ENCODE data around the gene JAZF1. TPM values are rescaled to one million over a fixed set of nuclear protein-coding genes. Genes with fewer than 3 reads are reported as not detected.

Gene JAZF1
- total and polyA plus RNA-seq, 7 donors, result 2.3 to 10.6 (median 5.3) TPM

DNA sequence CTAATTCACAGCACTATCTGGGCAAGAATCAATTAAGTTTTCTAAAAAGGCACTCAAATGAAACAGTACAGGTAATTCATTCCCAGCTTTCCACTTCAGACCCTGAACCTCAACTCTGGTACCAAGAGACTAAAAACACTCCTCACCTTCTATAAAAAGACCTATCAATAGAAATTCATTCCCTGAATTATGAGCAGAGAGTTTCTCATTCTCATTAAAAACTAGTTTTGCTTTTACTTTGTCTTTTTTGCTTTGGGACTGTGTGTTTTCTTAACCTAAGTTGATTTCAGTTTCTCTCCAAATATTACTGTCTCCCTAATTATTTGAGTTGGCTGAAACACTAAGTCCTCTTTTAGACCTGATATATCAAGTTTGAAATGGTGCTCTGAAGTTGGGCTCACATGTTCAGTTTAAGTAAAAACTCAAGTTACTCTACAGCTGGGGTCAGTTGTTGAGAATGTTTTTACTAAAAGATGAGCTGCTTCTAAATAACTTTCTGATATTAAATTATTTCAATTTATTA lies 189.5 kb downstream of the JAZF1 start:
- TF ChIP-seq, protein P1, sequence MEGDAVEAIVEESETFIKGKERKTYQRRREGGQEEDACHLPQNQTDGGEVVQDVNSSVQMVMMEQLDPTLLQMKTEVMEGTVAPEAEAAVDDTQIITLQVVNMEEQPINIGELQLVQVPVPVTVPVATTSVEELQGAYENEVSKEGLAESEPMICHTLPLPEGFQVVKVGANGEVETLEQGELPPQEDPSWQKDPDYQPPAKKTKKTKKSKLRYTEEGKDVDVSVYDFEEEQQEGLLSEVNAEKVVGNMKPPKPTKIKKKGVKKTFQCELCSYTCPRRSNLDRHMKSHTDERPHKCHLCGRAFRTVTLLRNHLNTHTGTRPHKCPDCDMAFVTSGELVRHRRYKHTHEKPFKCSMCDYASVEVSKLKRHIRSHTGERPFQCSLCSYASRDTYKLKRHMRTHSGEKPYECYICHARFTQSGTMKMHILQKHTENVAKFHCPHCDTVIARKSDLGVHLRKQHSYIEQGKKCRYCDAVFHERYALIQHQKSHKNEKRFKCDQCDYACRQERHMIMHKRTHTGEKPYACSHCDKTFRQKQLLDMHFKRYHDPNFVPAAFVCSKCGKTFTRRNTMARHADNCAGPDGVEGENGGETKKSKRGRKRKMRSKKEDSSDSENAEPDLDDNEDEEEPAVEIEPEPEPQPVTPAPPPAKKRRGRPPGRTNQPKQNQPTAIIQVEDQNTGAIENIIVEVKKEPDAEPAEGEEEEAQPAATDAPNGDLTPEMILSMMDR (IDR thresholded peaks at IDR 0.05), result no peak
- ATAC-seq (no peak), DNase-seq (no peak)
- Histone ChIP-seq H3K36me3 (ENCODE audit: insufficient read depth in 1 of 2, low read depth in 1 of 2) (no peaks in the 10 kb centered on the region), H3K27me3 (ENCODE audit: insufficient read depth in 3 of 3, low read length in 2 of 3) (no peaks in the 10 kb centered on the region), H3K9me3 (no peaks in the 10 kb centered on the region), H3K4me3 (no peak overlapping the region), H3K4me1 (peaks cover 18% of the 10 kb centered on the region), H3K27ac (no peak overlapping the region)
- intact Hi-C loops (cut with DNase I), result no loop called here

DNA sequence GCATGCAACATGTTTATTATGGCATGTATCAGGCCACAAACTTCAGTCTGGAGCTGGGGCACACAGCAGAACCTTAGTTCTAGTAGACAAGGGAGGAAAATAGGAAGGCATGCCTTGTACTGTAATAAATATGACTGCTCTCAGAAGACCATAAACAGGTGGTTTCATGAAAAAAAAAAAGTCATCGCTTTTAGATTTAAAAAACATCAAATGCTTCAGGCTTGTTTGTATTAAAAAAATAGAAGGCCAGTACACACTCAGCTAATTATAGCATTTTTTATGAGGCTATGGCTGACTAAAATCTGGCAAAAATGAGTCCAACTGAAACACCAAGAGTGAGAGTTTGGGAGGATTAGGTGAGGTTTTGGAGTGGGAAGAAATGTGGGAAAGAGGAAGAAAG lies 204.1 kb downstream of the JAZF1 start:
- DNase-seq (no peak), ATAC-seq (no peak)
- TF ChIP-seq, protein P1 (IDR thresholded peaks at IDR 0.05), result no peak

DNA sequence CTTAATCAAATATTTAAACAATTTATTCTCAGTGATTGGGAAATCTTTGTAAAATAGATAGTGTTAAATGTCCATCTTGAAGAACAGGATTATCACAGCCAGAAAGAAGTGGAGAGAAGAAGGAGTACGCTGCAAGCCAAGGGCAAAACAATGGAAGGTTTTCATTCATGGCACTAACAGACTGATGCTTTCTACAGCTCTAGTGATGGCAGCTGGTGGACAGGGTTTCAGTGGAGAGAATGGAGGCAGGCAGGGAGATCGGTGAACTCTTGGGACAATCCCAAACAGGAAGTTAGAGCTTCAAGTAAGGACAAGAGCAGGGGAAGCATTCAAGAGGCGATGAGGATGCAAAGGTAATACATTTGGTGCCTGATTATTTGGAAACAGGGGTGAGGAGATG lies 207.0 kb downstream of the JAZF1 start:
- TF ChIP-seq, protein P1 (IDR thresholded peaks at IDR 0.05), result no peak
- ATAC-seq, result no peak
- no peaks in the 10 kb centered on the region for H3K9me3 ChIP-seq
- no peak for DNase-seq
- no peaks in the 10 kb centered on the region for H3K4me1 ChIP-seq
- H3K27ac ChIP-seq, result no peak overlapping the region
- no peaks in the 10 kb centered on the region for H3K27me3 ChIP-seq (ENCODE audit: insufficient read depth in 3 of 3, low read length in 2 of 3)
- whole genome bisulfite sequencing, 3 donors, result 81 to 85% (median 84%) methylated on average over 3 of the region's 3 CpGs
- intact Hi-C loops (cut with DNase I), result no loop called here
- no peak overlapping the region for H3K4me3 ChIP-seq
- H3K36me3 ChIP-seq (ENCODE audit: insufficient read depth in 1 of 2, low read depth in 1 of 2), result no peaks in the 10 kb centered on the region

More for the DNA sequence above, 204.1 kb downstream of the JAZF1 start:
- 48 to 63% (median 53%) methylated on average over 1 of the region's 1 CpG for WGBS, 3 donors
- Histone ChIP-seq H3K4me3 (no peak overlapping the region), H3K27ac (no peak overlapping the region), H3K27me3 (ENCODE audit: insufficient read depth in 3 of 3, low read length in 2 of 3) (no peaks in the 10 kb centered on the region), H3K4me1 (no peaks in the 10 kb centered on the region), H3K9me3 (no peaks in the 10 kb centered on the region), H3K36me3 (ENCODE audit: insufficient read depth in 1 of 2, low read depth in 1 of 2) (no peaks in the 10 kb centered on the region)
- intact Hi-C loops (cut with DNase I), result no loop called here

DNA sequence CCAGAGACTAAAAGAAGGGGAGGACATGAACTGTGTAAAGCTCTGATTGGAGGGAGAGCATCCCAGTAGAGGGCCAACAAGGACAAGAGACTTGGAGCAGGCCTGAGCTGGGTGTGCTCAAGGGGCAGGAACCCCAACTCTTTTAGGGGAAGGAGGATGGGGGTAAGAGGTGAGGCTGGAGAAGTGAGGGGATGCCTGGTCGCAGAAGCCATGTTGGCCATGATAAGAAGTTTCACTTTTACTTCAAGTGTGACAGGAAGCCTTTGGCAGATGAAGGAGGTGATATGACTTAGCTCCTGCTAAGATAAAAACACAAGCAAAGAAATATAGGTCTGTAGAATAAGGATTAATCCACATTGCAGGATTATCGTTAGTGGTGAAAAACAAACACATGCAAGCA lies 208.3 kb downstream of the JAZF1 start:
- Histone ChIP-seq H3K27me3 (ENCODE audit: insufficient read depth in 3 of 3, low read length in 2 of 3) (no peaks in the 10 kb centered on the region), H3K27ac (no peak overlapping the region), H3K36me3 (ENCODE audit: insufficient read depth in 1 of 2, low read depth in 1 of 2) (no peaks in the 10 kb centered on the region), H3K9me3 (no peaks in the 10 kb centered on the region), H3K4me3 (no peak overlapping the region), H3K4me1 (no peaks in the 10 kb centered on the region)
- no peak for ATAC-seq
- DNase-seq, result no peak
- intact Hi-C loops (cut with DNase I), result no loop called here
- 79 to 88% (median 81%) methylated on average over 2 of the region's 2 CpGs for WGBS, 3 donors
- TF ChIP-seq, protein P1 (IDR thresholded peaks at IDR 0.05), result no peak

DNA sequence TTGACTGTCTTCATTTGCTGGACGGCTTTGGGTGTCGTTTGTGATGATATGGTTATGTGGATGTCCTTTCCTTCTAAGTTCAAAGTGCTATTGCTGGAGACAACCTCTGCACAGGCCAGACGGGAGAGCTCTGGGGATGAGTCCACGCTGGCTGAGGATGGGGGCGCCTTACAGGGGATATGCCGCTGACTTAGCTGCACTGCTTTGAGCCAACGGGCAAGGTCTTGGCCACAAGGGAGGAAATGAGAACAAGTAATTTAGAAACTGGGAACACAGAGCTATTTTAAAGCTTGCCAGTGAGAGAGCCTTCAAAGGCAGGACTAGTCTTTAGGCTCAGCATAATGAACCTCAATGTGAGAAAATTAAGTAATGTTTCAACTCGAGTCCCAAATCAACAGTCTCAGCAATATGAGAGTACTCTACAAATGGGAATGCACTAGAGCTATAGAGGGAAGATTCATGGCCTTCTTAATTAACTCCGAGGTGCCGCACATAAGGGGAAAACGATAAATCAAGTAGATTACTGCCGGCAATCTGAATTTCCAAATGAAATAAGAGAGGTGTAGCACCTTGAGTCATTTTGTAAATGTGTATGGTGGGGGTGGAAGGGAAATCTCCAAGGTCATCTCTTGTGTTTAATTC lies 209.3 kb downstream of the JAZF1 start:
- DNase-seq (no peak), ATAC-seq (no peak)
- WGBS, 3 donors, result 86 to 89% (median 87%) methylated on average over 12 of the region's 12 CpGs

More for the DNA sequence above, 209.3 kb downstream of the JAZF1 start:
- Histone ChIP-seq H3K4me3 (no peak overlapping the region), H3K27me3 (ENCODE audit: insufficient read depth in 3 of 3, low read length in 2 of 3) (no peaks in the 10 kb centered on the region), H3K27ac (no peak overlapping the region), H3K4me1 (no peaks in the 10 kb centered on the region), H3K9me3 (no peaks in the 10 kb centered on the region), H3K36me3 (ENCODE audit: insufficient read depth in 1 of 2, low read depth in 1 of 2) (no peaks in the 10 kb centered on the region)
- intact Hi-C loops (cut with DNase I), result no loop called here
- TF ChIP-seq, protein P1 (IDR thresholded peaks at IDR 0.05), result no peak

All from psoas muscle (tissue), 8 donors.